ENCODE measurements around the gene ASIC1. TPM values are rescaled to one million over a fixed set of nuclear protein-coding genes. Genes with fewer than 3 reads are reported as not detected.

The ASIC1 gene
- total RNA-seq, 1 donor from 2014 or later, result 8.1 TPM

GRCh38 chr12:50069069-50069468 is 11.7 kb downstream of the ASIC1 start:
- H3K4me3 Mint-ChIP-seq (ENCODE audit: unreplicated experiment), result no peak overlapping the region
- no peak overlapping the region for H2AFZ ChIP-seq (ENCODE audit: low read depth, low read length)

GRCh38 chr12:50069539-50069938 is 12.1 kb downstream of the ASIC1 start:
- H3K4me3 Mint-ChIP-seq (ENCODE audit: unreplicated experiment), result no peak overlapping the region
- H3K27me3 Mint-ChIP-seq (ENCODE audit: low read depth, unreplicated experiment), result peaks cover 8% of the 10 kb centered on the region
- H2AFZ ChIP-seq (ENCODE audit: low read depth, low read length), result no peak overlapping the region
- H3K9ac ChIP-seq (ENCODE audit: low read length), result no peak overlapping the region
- TF ChIP-seq EZH2 (IDR thresholded peaks at IDR 0.05; ENCODE audit: insufficient read depth, low read length), result no peak
- no peak for TF ChIP-seq CTCF (IDR thresholded peaks at IDR 0.05; ENCODE audit: insufficient read depth, low read depth, low read length)
- H3K79me2 ChIP-seq (ENCODE audit: insufficient read depth, low read length), result no peaks in the 10 kb centered on the region
- no peaks in the 10 kb centered on the region for H4K20me1 ChIP-seq (ENCODE audit: insufficient read depth, low read length)
- H3K36me3 ChIP-seq (ENCODE audit: insufficient read depth, low read length), result no peaks in the 10 kb centered on the region
- no peak overlapping the region for H3K27ac ChIP-seq (ENCODE audit: low read depth, low read length)
- no peaks in the 10 kb centered on the region for H3K9me3 ChIP-seq (ENCODE audit: insufficient read depth, low read depth, low read length)
- no peaks in the 10 kb centered on the region for H3K9me3 Mint-ChIP-seq (ENCODE audit: unreplicated experiment)
- no peak for DNase-seq (ENCODE audit: low read depth)
- no peak overlapping the region for H3K4me3 ChIP-seq (ENCODE audit: insufficient read depth, low read depth, low read length)
- no peak overlapping the region for H3K4me2 ChIP-seq (ENCODE audit: low read length)
- H3K36me3 Mint-ChIP-seq (ENCODE audit: low read depth, unreplicated experiment), result peaks cover 2% of the 10 kb centered on the region
- H3K4me1 Mint-ChIP-seq (ENCODE audit: low read depth, unreplicated experiment), result peaks cover 14% of the 10 kb centered on the region
- H3K27me3 ChIP-seq (ENCODE audit: insufficient read depth, low read length), result no peaks in the 10 kb centered on the region
- no peak for FAIRE-seq
- no peak overlapping the region for H3K27ac Mint-ChIP-seq (ENCODE audit: unreplicated experiment)
- H3K4me1 ChIP-seq (ENCODE audit: insufficient read depth, low read length), result peaks cover 6% of the 10 kb centered on the region

More at GRCh38 chr12:50069069-50069468, 11.7 kb downstream of the ASIC1 start:
- peaks cover 2% of the 10 kb centered on the region for H3K36me3 Mint-ChIP-seq (ENCODE audit: low read depth, unreplicated experiment)
- H3K4me3 ChIP-seq (ENCODE audit: insufficient read depth, low read depth, low read length), result no peak overlapping the region
- H3K9me3 Mint-ChIP-seq (ENCODE audit: unreplicated experiment), result no peaks in the 10 kb centered on the region
- no peaks in the 10 kb centered on the region for H3K79me2 ChIP-seq (ENCODE audit: insufficient read depth, low read length)
- peaks cover 12% of the 10 kb centered on the region for H3K27me3 Mint-ChIP-seq (ENCODE audit: low read depth, unreplicated experiment)
- H3K36me3 ChIP-seq (ENCODE audit: insufficient read depth, low read length), result no peaks in the 10 kb centered on the region
- no peaks in the 10 kb centered on the region for H4K20me1 ChIP-seq (ENCODE audit: insufficient read depth, low read length)
- H3K9ac ChIP-seq (ENCODE audit: low read length), result no peak overlapping the region
- H3K4me2 ChIP-seq (ENCODE audit: low read length), result no peak overlapping the region
- H3K4me1 ChIP-seq (ENCODE audit: insufficient read depth, low read length), result peaks cover 6% of the 10 kb centered on the region
- peaks cover 14% of the 10 kb centered on the region for H3K4me1 Mint-ChIP-seq (ENCODE audit: low read depth, unreplicated experiment)
- no peak for TF ChIP-seq CTCF (IDR thresholded peaks at IDR 0.05; ENCODE audit: insufficient read depth, low read depth, low read length)
- no peak for TF ChIP-seq EZH2 (IDR thresholded peaks at IDR 0.05; ENCODE audit: insufficient read depth, low read length)
- H3K27ac ChIP-seq (ENCODE audit: low read depth, low read length), result no peak overlapping the region
- FAIRE-seq, result no peak
- H3K27ac Mint-ChIP-seq (ENCODE audit: unreplicated experiment), result no peak overlapping the region
- H3K27me3 ChIP-seq (ENCODE audit: insufficient read depth, low read length), result no peaks in the 10 kb centered on the region
- H3K9me3 ChIP-seq (ENCODE audit: insufficient read depth, low read depth, low read length), result no peaks in the 10 kb centered on the region
- DNase-seq (ENCODE audit: low read depth), result no peak

- peaks cover 11% of the 10 kb centered on the region for H3K4me1 ChIP-seq (ENCODE audit: insufficient read depth, low read length)
- DNase-seq (ENCODE audit: low read depth) (peak; percentile 51), FAIRE-seq (peak; percentile 80)
- no peak overlapping the region for H3K4me2 ChIP-seq (ENCODE audit: low read length)
- H3K4me3 Mint-ChIP-seq (ENCODE audit: unreplicated experiment), result no peak overlapping the region
- H3K27me3 Mint-ChIP-seq (ENCODE audit: low read depth, unreplicated experiment), result peaks cover 6% of the 10 kb centered on the region
- no peaks in the 10 kb centered on the region for H4K20me1 ChIP-seq (ENCODE audit: insufficient read depth, low read length)
- H3K79me2 ChIP-seq (ENCODE audit: insufficient read depth, low read length), result no peaks in the 10 kb centered on the region
- peaks cover under 1% of the 10 kb centered on the region for H3K36me3 Mint-ChIP-seq (ENCODE audit: low read depth, unreplicated experiment)
- H3K27ac Mint-ChIP-seq (ENCODE audit: unreplicated experiment), result no peak overlapping the region
- no peaks in the 10 kb centered on the region for H3K36me3 ChIP-seq (ENCODE audit: insufficient read depth, low read length)
- no peaks in the 10 kb centered on the region for H3K27me3 ChIP-seq (ENCODE audit: insufficient read depth, low read length)
- H2AFZ ChIP-seq (ENCODE audit: low read depth, low read length), result peak overlapping the region; percentile 57
- no peak overlapping the region for H3K9ac ChIP-seq (ENCODE audit: low read length)
- H3K27ac ChIP-seq (ENCODE audit: low read depth, low read length), result no peak overlapping the region
- H3K4me3 ChIP-seq (ENCODE audit: insufficient read depth, low read depth, low read length), result no peak overlapping the region
- H3K9me3 Mint-ChIP-seq (ENCODE audit: unreplicated experiment), result no peaks in the 10 kb centered on the region
- TF ChIP-seq EZH2 (IDR thresholded peaks at IDR 0.05; ENCODE audit: insufficient read depth, low read length) (no peak), CTCF (IDR thresholded peaks at IDR 0.05; ENCODE audit: insufficient read depth, low read depth, low read length) (peak; percentile 87)
- peaks cover 17% of the 10 kb centered on the region for H3K4me1 Mint-ChIP-seq (ENCODE audit: low read depth, unreplicated experiment)
- no peaks in the 10 kb centered on the region for H3K9me3 ChIP-seq (ENCODE audit: insufficient read depth, low read depth, low read length)
Measured at GRCh38 chr12:50070314-50071060, 13.1 kb downstream of the ASIC1 start.
